Uterus (tissue), 4 donors: Measurements from ENCODE around the gene PTPRN2. TPM values are rescaled to one million over a fixed set of nuclear protein-coding genes. Genes with fewer than 3 reads are reported as not detected.

Source experiments
- DNase-seq, 2 donors: peaks; one replicate each; pipeline ENCODE4 v3.0.0-alpha.2; 2019 to 2020
- H3K27ac ChIP-seq, 2 donors: fragments of 200-600 bp; sonication (generic); 1 replicate in 1 of 2; 2 replicates in 1 of 2; pipeline ENCODE4 v1.5.1; 2016 to 2018
- H3K27me3 ChIP-seq, 2 donors: fragments of 200-600 bp; sonication (generic); one replicate each; pipeline ENCODE4 v1.5.1; 2018 to 2019; ENCODE audit warnings: control low read depth in 1 of 2
- H3K36me3 ChIP-seq, 2 donors: fragments of 200-600 bp; sonication (generic); one replicate each; pipeline ENCODE4 v1.5.1; 2019; ENCODE audit warnings: control low read depth in 1 of 2
- H3K4me1 ChIP-seq, 2 donors: fragments of 200-600 bp; sonication (generic); one replicate each; pipeline ENCODE4 v1.5.1; 2018 to 2019; ENCODE audit warnings: control low read depth in 1 of 2
- H3K4me3 ChIP-seq, 2 donors: fragments of 200-600 bp; sonication (generic); 1 replicate in 1 of 2; 2 replicates in 1 of 2; pipeline ENCODE4 v1.5.1; 2018 to 2019; ENCODE audit warnings: mild to moderate bottlenecking in 1 of 2
- H3K9me3 ChIP-seq, 2 donors: fragments of 200-600 bp; sonication (generic); one replicate each; pipeline ENCODE4 v1.5.1; 2019; ENCODE audit warnings: control low read depth in 1 of 2
- CTCF ChIP-seq, 4 experiments: fragments of 200-600 bp in 2 of 4; fragments of 450-650 bp in 2 of 4; sonication (generic) in 2 of 4; IDR thresholded peaks; one replicate each; pipeline ENCODE4 v1.5.1; 2016 to 2019; ENCODE audit warnings: antibody characterized with exemption in 4 of 4, mild to moderate bottlenecking in 2 of 4, moderate library complexity in 1 of 4
- POLR2A ChIP-seq, 2 donors: fragments of 450-650 bp; IDR thresholded peaks; one replicate each; pipeline ENCODE4 v1.6.1; 2016; ENCODE audit warnings: antibody characterized with exemption in 2 of 2, mild to moderate bottlenecking in 1 of 2, moderate library complexity in 1 of 2
- intact Hi-C: fragments of 100-400 bp; cut with DNase I; formaldehyde crosslinking; loops from one replicate; pipeline ENCODE4 v1.15.1; 2023; ENCODE audit warnings: low total_unique reads
- total RNA-seq, 4 donors: library from RNA; depleted of rRNA in 3 of 4; stranded (reverse); fragments of >200 nt in 3 of 4; gene quantifications; one replicate each; pipeline versions ENCODE4 v1.1.0 to v1.2.4, GENCODE V29; 2014 to 2023
- donor health status: DM: yes; HTN: yes; CAD: no.

PTPRN2 gene
- total RNA-seq, 4 donors from 2014 or later: 1.2 to 5.2 (median 2.3) TPM

DNA sequence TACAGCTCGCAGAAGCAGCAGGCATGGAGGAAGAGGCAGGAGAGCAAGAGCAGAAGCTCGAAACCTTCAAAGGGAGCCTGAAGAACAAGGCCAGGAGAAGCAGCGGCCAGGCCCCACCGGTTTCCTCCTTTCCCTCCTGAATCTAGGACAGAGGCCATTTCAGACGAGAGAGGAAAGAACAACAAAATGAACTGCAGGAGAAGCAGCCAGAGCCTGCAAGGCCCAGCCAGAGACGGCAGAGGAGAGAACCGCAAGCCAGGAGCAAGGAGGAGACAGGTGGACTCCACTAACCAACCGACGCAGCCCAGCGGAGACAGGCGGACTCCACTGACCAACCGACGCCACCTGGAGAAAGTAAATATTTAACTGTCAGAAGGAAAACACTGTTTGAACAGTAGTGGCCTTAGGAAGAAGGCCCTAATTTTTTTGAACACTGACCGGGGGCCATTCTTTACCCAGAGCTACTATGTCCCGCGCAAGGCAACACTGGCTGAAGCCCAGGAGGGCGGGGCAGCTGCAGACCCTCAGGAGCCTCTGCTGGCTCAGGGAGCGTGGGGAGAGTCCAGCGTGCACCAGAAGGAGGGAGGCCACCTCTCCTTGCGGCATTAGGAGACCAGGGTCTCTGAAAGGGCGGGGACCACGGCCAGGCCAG, 559.2 kb downstream of the PTPRN2 start:
- Histone ChIP-seq H3K27ac (no peak overlapping the region), H3K9me3 (no peaks in the 10 kb centered on the region), H3K4me3 (no peak overlapping the region), H3K36me3 (no peaks in the 10 kb centered on the region), H3K4me1 (no peaks in the 10 kb centered on the region), H3K27me3 (no peaks in the 10 kb centered on the region)
- intact Hi-C loops: no loop called here
- TF ChIP-seq CTCF (IDR thresholded peaks at IDR 0.05) (no peak), POLR2A (IDR thresholded peaks at IDR 0.05) (no peak)
- no peak for DNase-seq

DNA sequence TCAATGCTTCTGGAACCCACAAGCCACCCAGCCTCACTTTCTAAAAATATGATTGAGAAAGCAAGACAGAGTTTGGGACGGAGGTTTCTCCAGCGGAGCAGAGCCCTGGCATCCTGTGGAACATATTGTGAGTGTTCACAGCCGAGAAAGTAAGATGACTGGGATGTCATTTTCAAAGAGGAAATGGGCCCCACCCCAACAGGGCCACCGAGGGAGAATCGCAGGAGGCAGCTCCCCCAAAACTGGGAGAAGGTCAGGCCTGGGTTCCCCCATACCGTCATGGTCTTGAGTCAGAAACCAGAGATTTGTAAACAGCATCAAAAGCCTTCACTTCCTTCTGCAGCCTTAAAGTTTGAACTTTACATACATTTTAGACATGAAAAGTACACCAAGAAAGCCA, 560.0 kb downstream of the PTPRN2 start:
- Histone ChIP-seq H3K27me3 (no peaks in the 10 kb centered on the region), H3K36me3 (no peaks in the 10 kb centered on the region), H3K4me1 (no peaks in the 10 kb centered on the region), H3K4me3 (no peak overlapping the region), H3K9me3 (no peaks in the 10 kb centered on the region), H3K27ac (no peak overlapping the region)
- intact Hi-C loops: no loop called here
- no peak for TF ChIP-seq POLR2A (IDR thresholded peaks at IDR 0.05)
- TF ChIP-seq CTCF (IDR thresholded peaks at IDR 0.05): no peak
- no peak for DNase-seq

- H3K9me3 ChIP-seq: no peaks in the 10 kb centered on the region
- H3K27ac ChIP-seq: no peak overlapping the region
- H3K36me3 ChIP-seq: no peaks in the 10 kb centered on the region
- H3K4me3 ChIP-seq: no peak overlapping the region
- no peaks in the 10 kb centered on the region for H3K27me3 ChIP-seq
- TF ChIP-seq POLR2A (IDR thresholded peaks at IDR 0.05) (no peak), CTCF (IDR thresholded peaks at IDR 0.05) (no peak)
- intact Hi-C loops: no loop called here
- H3K4me1 ChIP-seq: no peaks in the 10 kb centered on the region
- no peak for DNase-seq
Measured at GRCh38 chr7:158026636-158027265, 560.9 kb downstream of the PTPRN2 start.

GRCh38 chr7:158025686-158026600, 561.7 kb downstream of the PTPRN2 start:
- no peaks in the 10 kb centered on the region for H3K4me1 ChIP-seq
- intact Hi-C loops: no loop called here
- no peak for DNase-seq

More at GRCh38 chr7:158025686-158026600, 561.7 kb downstream of the PTPRN2 start:
- Histone ChIP-seq H3K9me3 (no peaks in the 10 kb centered on the region), H3K36me3 (no peaks in the 10 kb centered on the region), H3K27ac (no peak overlapping the region), H3K27me3 (no peaks in the 10 kb centered on the region), H3K4me3 (no peak overlapping the region)
- no peak for TF ChIP-seq CTCF (IDR thresholded peaks at IDR 0.05)
- TF ChIP-seq POLR2A (IDR thresholded peaks at IDR 0.05): no peak
